Immature natural killer cell (primary cell): ENCODE data around the gene MS4A12. TPM values are rescaled to one million over a fixed set of nuclear protein-coding genes. Genes with fewer than 3 reads are reported as not detected.
"Not testable (repeated sequence)": the region's sequence is repeated elsewhere in the genome, so short reads cannot be mapped to it uniquely, and the experiment has no call there.

Source experiments
- DNase-seq, 3 donors: peaks; one replicate each; pipeline ENCODE4 v3.0.0; 2022; ENCODE audit warnings: mixed read lengths in 1 of 3
- H3K27ac Mint-ChIP-seq, 6 donors: one replicate each; pipeline ENCODE4 v1.8.0; 2020; ENCODE audit warnings: mixed read lengths in 6 of 6, mild to moderate bottlenecking in 5 of 6, inconsistent platforms in 4 of 6, moderate library complexity in 3 of 6
- H3K27me3 Mint-ChIP-seq, 3 donors: one replicate each; pipeline ENCODE4 v1.8.0; 2020 to 2021; ENCODE audit warnings: low read depth in 3 of 3, mild to moderate bottlenecking in 3 of 3, mixed read lengths in 3 of 3, moderate library complexity in 3 of 3, inconsistent platforms in 1 of 3
- H3K36me3 Mint-ChIP-seq, 3 donors: one replicate each; pipeline ENCODE4 v1.8.0; 2020; ENCODE audit warnings: mixed read lengths in 3 of 3, inconsistent platforms in 2 of 3, mild to moderate bottlenecking in 2 of 3
- H3K4me1 Mint-ChIP-seq, 2 donors: one replicate each; pipeline ENCODE4 v1.8.0; 2020; ENCODE audit warnings: inconsistent platforms in 2 of 2, mild to moderate bottlenecking in 2 of 2, mixed read lengths in 2 of 2, moderate library complexity in 1 of 2
- H3K4me3 Mint-ChIP-seq, 5 donors: one replicate each; pipeline ENCODE4 v1.8.0; 2020; ENCODE audit warnings: mild to moderate bottlenecking in 5 of 5, mixed read lengths in 5 of 5, inconsistent platforms in 3 of 5, moderate library complexity in 3 of 5
- H3K9me3 Mint-ChIP-seq, 6 donors: one replicate each; pipeline ENCODE4 v1.8.0; 2020; ENCODE audit warnings: mild to moderate bottlenecking in 6 of 6, mixed read lengths in 6 of 6, inconsistent platforms in 4 of 6, moderate library complexity in 3 of 6
- polyA plus RNA-seq, 3 donors: library from polyadenylated mRNA; unstranded; fragments of 300-500 nt; fragmentation: Illumina TruSeq; gene quantifications; one replicate each; pipeline ENCODE4 v1.2.3, GENCODE V29; 2021

Gene MS4A12, protein sequence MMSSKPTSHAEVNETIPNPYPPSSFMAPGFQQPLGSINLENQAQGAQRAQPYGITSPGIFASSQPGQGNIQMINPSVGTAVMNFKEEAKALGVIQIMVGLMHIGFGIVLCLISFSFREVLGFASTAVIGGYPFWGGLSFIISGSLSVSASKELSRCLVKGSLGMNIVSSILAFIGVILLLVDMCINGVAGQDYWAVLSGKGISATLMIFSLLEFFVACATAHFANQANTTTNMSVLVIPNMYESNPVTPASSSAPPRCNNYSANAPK
- polyA plus RNA-seq = not detected

DNA sequence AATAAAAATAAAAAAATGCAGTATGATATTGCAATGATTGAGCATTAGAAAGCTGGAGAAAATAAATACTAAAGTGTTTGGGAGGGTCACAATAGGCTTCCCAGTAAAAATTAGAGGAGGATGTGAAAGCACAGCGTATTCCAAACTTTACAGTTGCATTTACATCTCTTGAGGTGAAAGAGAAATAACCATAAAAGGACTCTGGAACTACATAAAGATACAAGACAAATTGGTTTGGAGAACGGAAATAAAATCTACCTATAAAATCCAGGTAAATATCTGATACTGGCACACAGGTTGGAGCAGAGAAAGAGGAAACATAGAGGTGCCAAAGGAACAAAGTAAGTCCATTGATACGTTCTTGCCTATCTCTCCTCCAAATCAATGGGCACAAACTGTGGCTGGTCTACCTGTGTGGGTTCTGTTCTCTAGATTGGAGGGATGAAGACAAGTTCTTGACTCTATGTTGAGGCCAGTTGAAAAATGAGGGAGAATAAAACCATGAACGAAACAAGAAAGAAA lies at the start of gene MS4A12:
MS4A12 (plus strand) TSS at position 291 of the 522 bp plus-strand sequence. CDS start 4,541 bp downstream, outside the sequence.
- peaks cover 0 to 1% (median 0%) of the 10 kb centered on the region in 6 donors for H3K9me3 Mint-ChIP-seq
- peaks cover 0 to 14% (median 5%) of the 10 kb centered on the region in 3 donors for H3K27me3 Mint-ChIP-seq
- no peaks in the 10 kb centered on the region for H3K4me1 Mint-ChIP-seq
- H3K36me3 Mint-ChIP-seq = no peaks in the 10 kb centered on the region
- no peak within 1 kb of the TSS for H3K4me3 Mint-ChIP-seq
- no peak within 1 kb of the TSS for H3K27ac Mint-ChIP-seq
- no peak for DNase-seq

DNA sequence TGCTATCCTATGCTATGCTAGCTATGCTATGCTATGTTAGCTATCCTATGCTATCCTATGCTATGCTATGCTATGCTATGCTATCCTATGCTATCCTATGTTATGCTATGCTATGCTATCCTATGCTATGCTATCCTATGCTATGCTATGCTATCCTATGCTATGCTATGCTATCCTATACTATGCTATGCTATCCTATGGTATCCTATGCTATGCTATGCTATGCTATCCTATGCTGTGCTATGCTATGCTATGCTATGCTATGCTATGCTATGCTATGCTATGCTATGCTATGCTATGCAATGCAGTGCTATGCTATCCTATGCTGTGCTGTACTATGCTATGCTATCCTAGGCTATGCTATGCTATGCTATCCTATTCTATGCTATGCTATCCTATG lies 45.5 kb upstream of the MS4A12 start:
- peaks cover 11 to 16% of the 10 kb centered on the region in 2 donors for H3K4me1 Mint-ChIP-seq
- no peaks in the 10 kb centered on the region for H3K36me3 Mint-ChIP-seq
- DNase-seq = no peak
- peak overlapping the region in 3 of 6 donors; percentile 42 to 80 (median 67) for H3K27ac Mint-ChIP-seq
- no peaks in the 10 kb centered on the region for H3K27me3 Mint-ChIP-seq
- H3K4me3 Mint-ChIP-seq = peak overlapping the region in 3 of 5 donors; percentile 81 to 95 (median 87)
- H3K9me3 Mint-ChIP-seq = no peaks in the 10 kb centered on the region

DNA sequence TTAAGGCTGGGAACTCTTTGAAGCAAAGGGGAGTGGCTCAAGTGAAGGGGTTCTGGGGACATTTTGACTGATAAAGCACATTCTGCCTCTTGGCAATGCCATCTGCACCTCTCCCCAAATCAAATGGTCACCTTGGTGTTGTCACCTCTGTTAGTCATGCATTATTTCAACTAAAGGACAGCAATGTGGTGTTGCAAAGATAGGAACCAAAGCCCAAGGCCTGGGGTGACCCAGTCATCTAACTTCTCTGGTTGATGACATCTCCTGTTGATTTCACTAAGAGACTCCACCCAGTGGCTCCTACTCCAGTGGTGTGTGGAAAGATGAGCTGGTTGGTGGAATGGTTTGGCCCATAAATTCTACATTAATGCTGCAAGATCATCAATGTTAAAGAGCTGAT lies 44.7 kb upstream of the MS4A12 start:
- Mint-ChIP-seq H3K36me3 (no peaks in the 10 kb centered on the region), H3K9me3 (no peaks in the 10 kb centered on the region), H3K27ac (peak overlapping the region in 3 of 6 donors; percentile 9 to 67 (median 9)), H3K27me3 (no peaks in the 10 kb centered on the region), H3K4me3 (no peak overlapping the region), H3K4me1 (peaks cover 11 to 16% of the 10 kb centered on the region in 2 donors)
- DNase-seq = no peak

DNA sequence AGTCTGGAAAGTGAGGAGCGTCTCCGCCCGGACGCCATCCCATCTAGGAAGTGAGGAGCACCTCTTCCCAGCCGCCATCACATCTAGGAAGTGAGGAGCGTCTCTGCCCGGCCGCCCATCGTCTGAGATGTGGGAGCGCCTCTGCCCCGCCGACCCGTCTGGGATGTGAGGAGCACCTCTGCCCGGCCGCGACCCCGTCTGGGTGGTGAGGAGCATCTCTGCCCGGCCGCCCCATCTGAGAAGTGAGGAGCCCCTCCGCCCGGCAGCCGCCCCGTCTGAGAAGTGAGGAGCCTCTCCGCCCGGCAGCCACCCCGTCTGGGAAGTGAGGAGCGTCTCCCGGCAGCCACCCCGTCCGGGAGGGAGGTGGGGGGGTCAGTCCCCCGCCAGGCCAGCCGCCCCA lies 41.4 kb upstream of the MS4A12 start:
- not testable (repeated sequence) for H3K36me3 Mint-ChIP-seq, H3K27ac Mint-ChIP-seq

DNA sequence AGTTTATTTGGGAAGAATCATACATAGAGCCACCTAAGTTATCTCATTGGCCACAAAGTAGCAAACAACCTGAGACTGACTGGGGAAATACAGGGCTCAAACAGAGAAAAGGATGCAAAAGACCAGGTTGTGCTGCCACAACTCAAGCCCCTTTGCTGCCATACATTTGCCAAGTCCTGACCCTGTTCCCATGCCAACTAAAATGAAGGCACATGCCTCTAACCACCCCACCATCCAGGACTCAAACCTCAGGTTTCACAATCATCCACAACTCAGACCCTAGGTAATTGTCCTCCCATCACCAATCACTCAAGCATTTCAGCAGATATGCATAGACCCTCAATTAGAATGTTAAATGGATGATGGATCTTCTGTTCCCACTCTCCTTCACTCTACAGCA lies 38.4 kb upstream of the MS4A12 start:
- no peak for DNase-seq
- Mint-ChIP-seq H3K36me3 (no peaks in the 10 kb centered on the region), H3K9me3 (peaks cover 0 to 3% (median 0%) of the 10 kb centered on the region in 6 donors), H3K4me1 (peaks cover 13 to 30% of the 10 kb centered on the region in 2 donors), H3K27me3 (peaks cover 0 to 4% (median 3%) of the 10 kb centered on the region in 3 donors), H3K27ac (no peak overlapping the region), H3K4me3 (no peak overlapping the region)

More for the DNA sequence above, 41.4 kb upstream of the MS4A12 start:
- not testable (repeated sequence) for DNase-seq, H3K4me3 Mint-ChIP-seq, H3K27me3 Mint-ChIP-seq, H3K9me3 Mint-ChIP-seq
- H3K4me1 Mint-ChIP-seq = peaks cover 19 to 26% of the 10 kb centered on the region in 2 donors

DNA sequence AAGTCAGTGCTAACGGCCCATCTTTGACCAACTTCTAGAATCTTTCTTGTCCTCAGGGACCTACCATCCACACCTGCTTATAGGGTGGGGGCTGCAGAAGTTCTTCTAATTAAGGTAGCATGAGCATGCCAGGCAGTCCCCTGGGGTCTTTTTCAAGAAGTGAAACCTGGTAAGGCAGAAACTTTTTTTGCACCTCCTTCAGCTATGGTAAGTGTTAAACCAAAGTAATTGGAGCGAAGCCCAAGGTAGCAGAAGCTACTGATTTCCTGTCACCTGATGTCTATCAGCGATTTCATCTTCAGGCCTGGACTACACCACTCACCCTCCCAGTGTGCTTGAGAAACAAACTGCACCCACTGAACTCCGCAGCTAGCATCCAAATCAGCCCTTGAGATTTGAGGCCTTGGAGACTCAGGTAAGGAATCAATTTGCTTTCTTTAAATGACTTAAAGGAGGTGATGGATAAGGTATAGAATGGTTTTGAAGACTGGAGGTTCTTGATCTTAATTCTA lies 37.0 kb upstream of the MS4A12 start, which contains the start of gene MS4A1:
MS4A1 (plus strand) TSS at position 317 of the 512 bp plus-strand sequence. CDS start 6,528 bp downstream, outside the sequence.
- Mint-ChIP-seq H3K4me3 (peak within 1 kb of the TSS in 2 of 5 donors; percentile 28 to 50), H3K36me3 (no peaks in the 10 kb centered on the region), H3K27ac (peak within 1 kb of the TSS in 3 of 6 donors; percentile 34 to 69 (median 62))

DNA sequence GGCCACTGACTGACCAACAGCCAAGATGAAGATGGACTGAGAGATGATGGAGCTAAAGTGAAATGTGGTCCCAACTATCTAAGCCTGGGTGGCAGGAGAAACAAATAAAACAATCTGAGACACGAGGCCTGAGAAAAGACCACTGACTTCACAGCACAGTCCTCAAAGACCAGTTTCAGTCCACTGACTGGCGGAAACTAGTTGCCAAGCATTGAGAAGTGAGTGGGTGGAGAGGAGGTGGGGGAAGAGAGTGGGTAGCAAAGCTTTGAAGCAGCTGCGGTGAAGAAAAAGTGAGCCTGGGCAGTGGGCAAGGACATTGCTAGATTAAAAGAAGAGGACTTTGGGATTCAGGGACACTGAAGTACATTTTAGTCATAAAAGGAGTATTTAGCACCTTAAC lies 35.0 kb upstream of the MS4A12 start:
- H3K27ac Mint-ChIP-seq = no peak overlapping the region
- H3K36me3 Mint-ChIP-seq = no peaks in the 10 kb centered on the region
- H3K27me3 Mint-ChIP-seq = peaks cover 0 to 4% (median 3%) of the 10 kb centered on the region in 3 donors
- peaks cover 13 to 30% of the 10 kb centered on the region in 2 donors for H3K4me1 Mint-ChIP-seq
- no peak overlapping the region for H3K4me3 Mint-ChIP-seq
- H3K9me3 Mint-ChIP-seq = peaks cover 0 to 3% (median 0%) of the 10 kb centered on the region in 6 donors
- no peak for DNase-seq

More for the DNA sequence above, 37.0 kb upstream of the MS4A12 start, which contains the start of gene MS4A1:
- Mint-ChIP-seq H3K27me3 (peaks cover 0 to 4% (median 3%) of the 10 kb centered on the region in 3 donors), H3K4me1 (peaks cover 13 to 30% of the 10 kb centered on the region in 2 donors), H3K9me3 (peaks cover 0 to 3% (median 0%) of the 10 kb centered on the region in 6 donors)
- DNase-seq = peak in 2 of 3 donors; percentile 2 to 10

DNA sequence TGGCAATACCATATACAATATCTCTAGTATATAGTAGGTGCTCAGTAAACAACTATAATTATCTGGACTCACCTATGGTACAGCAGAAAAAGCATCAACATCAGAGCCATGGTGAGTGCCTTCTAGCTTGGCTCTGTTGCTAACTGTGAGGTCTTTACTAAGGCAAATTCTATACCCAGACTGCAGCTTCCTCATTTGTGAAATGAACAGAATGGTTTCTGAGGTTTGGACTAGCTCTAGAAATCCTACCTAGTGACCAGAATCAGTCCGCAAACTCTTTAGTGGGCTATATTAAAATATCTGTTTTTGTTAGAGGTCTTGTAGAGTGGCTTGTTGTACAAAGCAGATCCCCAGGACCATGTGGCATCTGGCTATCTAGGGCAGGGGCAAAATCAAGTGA lies 33.2 kb upstream of the MS4A12 start:
- peaks cover 13 to 30% of the 10 kb centered on the region in 2 donors for H3K4me1 Mint-ChIP-seq
- H3K27me3 Mint-ChIP-seq = peaks cover 0 to 9% (median 2%) of the 10 kb centered on the region in 3 donors
- no peak for DNase-seq
- H3K36me3 Mint-ChIP-seq = no peaks in the 10 kb centered on the region
- no peak overlapping the region for H3K27ac Mint-ChIP-seq
- no peak overlapping the region for H3K4me3 Mint-ChIP-seq
- H3K9me3 Mint-ChIP-seq = no peaks in the 10 kb centered on the region

DNA sequence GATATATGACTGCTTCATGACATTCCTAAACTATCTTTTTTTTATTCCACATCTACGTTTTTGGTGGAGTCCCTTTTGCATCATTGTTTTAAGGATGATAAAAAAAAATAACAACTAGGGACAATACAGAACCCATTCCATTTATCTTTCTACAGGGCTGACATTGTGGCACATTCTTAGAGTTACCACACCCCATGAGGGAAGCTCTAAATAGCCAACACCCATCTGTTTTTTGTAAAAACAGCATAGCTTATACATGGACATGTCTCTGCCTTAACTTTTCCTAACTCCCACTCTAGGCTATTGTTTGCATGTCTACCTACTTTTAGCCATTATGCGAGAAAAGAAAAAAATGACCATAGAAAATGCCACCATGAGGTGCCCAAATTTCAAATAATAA lies 23.7 kb upstream of the MS4A12 start:
- Mint-ChIP-seq H3K9me3 (no peaks in the 10 kb centered on the region), H3K27me3 (peaks cover 4 to 9% (median 8%) of the 10 kb centered on the region in 3 donors), H3K4me1 (no peaks in the 10 kb centered on the region), H3K36me3 (peaks cover 0 to 4% (median 0%) of the 10 kb centered on the region in 3 donors), H3K27ac (no peak overlapping the region), H3K4me3 (no peak overlapping the region)
- DNase-seq = no peak

DNA sequence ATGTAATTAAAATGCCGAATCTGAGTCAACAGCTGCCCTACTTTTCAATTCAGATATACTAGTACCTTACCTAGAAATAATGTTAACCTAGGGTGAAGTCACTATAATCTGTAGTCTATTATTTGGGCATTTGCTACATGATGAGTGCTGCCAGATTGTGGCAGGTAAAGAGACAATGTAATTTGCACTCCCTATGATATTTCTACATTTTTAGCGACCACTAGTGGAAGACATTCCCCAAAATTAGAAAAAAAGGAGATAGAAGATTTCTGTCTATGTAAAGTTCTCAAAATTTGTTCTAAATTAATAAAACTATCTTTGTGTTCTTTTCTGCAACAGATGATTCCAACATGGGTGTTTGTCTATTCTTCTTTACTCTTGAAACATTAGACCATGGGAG lies 22.9 kb upstream of the MS4A12 start:
- peaks cover 4 to 9% (median 7%) of the 10 kb centered on the region in 3 donors for H3K27me3 Mint-ChIP-seq
- no peaks in the 10 kb centered on the region for H3K4me1 Mint-ChIP-seq
- H3K9me3 Mint-ChIP-seq = no peaks in the 10 kb centered on the region
- peaks cover 0 to 4% (median 0%) of the 10 kb centered on the region in 3 donors for H3K36me3 Mint-ChIP-seq
- no peak overlapping the region for H3K27ac Mint-ChIP-seq
- no peak for DNase-seq
- no peak overlapping the region for H3K4me3 Mint-ChIP-seq

DNA sequence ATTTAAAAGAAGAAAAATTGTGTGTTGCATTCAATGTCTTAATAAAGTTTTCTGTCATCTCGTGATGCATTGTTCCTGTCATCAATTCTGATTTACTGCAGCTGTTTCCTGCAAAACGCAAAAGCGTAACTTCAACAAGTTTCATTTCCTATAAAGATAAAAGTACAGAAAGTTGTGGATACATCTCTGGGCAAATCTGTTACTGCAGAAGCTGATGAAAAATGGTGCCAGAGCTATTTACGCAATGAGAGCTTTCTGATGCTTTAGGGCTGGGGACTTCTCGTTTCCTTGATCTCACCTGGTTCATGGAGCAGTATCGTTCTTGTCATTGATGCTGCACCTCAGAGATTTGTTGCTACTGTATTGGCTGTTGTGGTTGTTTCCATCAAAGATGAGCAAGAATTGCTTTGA lies 15.5 kb upstream of the MS4A12 start:
- Mint-ChIP-seq H3K4me3 (no peak overlapping the region), H3K27ac (no peak overlapping the region), H3K4me1 (no peaks in the 10 kb centered on the region), H3K36me3 (peaks cover 0 to 4% (median 0%) of the 10 kb centered on the region in 3 donors), H3K9me3 (peaks cover 0 to 5% (median 0%) of the 10 kb centered on the region in 6 donors), H3K27me3 (peaks cover 0 to 4% (median 0%) of the 10 kb centered on the region in 3 donors)
- no peak for DNase-seq

DNA sequence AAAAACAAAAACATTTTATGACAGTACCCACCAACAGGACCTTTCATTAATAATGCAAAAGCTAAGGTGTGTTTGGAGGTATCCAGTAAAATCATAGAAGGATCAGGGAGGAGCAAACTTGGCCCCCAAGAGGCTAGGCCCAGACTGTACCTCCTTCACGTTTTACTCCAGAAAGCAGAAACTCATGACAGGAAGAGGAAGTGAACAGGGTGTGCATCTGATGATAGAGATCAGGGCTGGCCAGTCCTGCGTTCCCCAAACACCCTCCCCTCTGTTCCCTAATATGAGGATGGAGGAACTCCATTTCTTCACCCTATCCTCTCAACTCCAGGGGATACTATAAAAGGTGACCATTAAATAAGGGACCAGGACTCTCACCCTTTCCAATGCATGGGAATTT lies 10.2 kb upstream of the MS4A12 start:
- no peak overlapping the region for H3K27ac Mint-ChIP-seq
- peaks cover 0 to 2% (median 0%) of the 10 kb centered on the region in 6 donors for H3K9me3 Mint-ChIP-seq
- no peak overlapping the region for H3K4me3 Mint-ChIP-seq
- H3K36me3 Mint-ChIP-seq = no peaks in the 10 kb centered on the region
- DNase-seq = no peak
- no peaks in the 10 kb centered on the region for H3K4me1 Mint-ChIP-seq
- H3K27me3 Mint-ChIP-seq = peaks cover 0 to 5% (median 3%) of the 10 kb centered on the region in 3 donors

DNA sequence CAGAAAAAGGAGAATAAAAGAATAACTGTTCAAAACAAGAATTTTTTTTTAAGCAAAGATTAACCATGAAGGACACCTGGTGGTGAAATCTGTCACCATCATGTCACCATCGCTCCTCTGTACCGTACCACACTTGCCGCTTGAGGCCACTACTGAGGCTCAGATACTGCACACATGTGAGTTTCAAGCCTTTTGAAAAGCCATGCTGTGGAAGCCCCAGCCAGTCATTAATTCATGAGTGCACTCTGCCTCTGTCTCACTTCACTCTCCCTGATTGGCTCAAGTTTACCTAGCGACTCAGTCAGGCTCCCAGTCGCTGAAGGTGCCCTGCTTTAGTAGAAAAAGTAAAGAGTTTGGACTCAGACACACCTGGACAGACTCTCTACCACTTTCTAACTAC lies 6.6 kb upstream of the MS4A12 start:
- peaks cover 3 to 11% (median 5%) of the 10 kb centered on the region in 3 donors for H3K27me3 Mint-ChIP-seq
- no peaks in the 10 kb centered on the region for H3K36me3 Mint-ChIP-seq
- DNase-seq = no peak
- no peak overlapping the region for H3K27ac Mint-ChIP-seq
- H3K4me1 Mint-ChIP-seq = no peaks in the 10 kb centered on the region
- no peak overlapping the region for H3K4me3 Mint-ChIP-seq
- no peaks in the 10 kb centered on the region for H3K9me3 Mint-ChIP-seq

DNA sequence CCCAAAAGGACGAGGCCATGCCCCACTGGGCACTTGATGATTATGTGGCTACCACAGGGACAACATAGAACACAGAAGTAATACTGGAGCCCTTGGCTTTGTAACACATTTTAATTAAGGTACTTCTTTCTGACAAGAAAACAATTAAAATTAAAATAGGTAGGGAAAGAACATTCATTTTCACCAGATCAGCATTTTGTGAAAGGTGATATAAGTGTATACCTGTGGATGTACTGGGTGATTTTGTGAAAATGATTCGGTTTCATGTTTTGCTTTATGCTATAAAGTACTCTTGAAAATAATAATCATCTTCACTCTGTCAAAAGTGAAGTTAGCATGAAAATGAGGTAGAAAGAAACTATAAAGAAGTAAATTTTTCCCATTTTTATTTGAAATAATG lies 876 bp downstream of the MS4A12 start:
- Mint-ChIP-seq H3K36me3 (no peaks in the 10 kb centered on the region), H3K4me3 (no peak overlapping the region), H3K27ac (no peak overlapping the region), H3K9me3 (peaks cover 0 to 1% (median 0%) of the 10 kb centered on the region in 6 donors), H3K27me3 (peaks cover under 1 to 13% (median 5%) of the 10 kb centered on the region in 3 donors), H3K4me1 (no peaks in the 10 kb centered on the region)
- DNase-seq = no peak
